GM10266 (cell line): Measurements from ENCODE around the gene ZNF687.

Experiments
- DNase-seq: peaks from one replicate; pipeline ENCODE4 v3.0.0; 2012; ENCODE audit errors: extremely low spot score
- CTCF ChIP-seq: IDR thresholded peaks from 2 replicates; pipeline ENCODE4 v1.5.1; 2012; ENCODE audit warnings: mild to moderate bottlenecking, low read depth; ENCODE audit not compliant: control insufficient read depth, insufficient read depth; ENCODE audit errors: missing control alignments

ZNF687 gene

DNA sequence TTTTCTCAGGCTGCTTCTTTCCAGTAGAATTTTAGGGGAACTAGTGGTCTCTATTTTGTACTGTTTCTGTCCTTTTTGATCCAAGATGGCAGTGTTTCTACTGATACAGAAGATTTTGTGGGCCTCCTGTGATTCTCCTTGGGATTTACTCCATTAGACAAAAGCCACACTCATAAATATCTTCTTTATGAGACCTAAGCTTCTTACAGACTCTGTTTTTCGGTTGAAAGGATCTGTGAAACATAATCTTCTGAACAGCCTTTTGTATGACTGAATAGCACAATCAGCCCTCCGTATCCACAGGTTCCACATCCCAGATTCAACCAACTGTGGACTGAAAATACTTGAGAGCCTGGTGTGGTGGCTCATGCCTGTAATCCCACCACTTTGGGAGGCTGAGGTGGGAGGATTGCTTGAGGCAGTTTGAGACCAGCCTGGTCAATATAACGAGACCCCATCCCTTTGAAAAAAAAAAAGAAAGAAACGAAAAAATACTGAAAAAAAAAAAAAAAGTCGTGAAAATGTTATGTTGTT lies 38.3 kb upstream of the ZNF687 start:
- TF ChIP-seq CTCF, result no peak
- DNase-seq, result no peak

DNA sequence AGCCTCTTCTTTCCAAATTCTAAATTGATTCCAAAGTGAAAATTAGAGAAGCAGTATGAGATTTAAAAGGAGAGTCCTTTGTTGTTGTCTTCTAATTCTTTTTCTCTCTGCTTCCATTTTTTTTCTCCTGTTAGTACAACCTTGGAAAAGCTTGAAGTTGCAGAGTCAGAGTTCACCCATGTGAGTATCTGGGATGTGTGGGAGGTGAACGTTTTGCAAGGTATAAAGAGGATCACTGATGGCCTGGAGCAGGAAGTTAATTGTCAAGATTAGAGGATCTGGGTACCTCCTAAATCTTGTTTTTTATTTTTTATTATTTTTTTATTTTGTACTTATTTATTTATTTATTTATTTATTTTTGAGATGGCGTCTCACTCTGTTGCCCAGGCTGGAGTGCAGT lies 35.3 kb upstream of the ZNF687 start:
- no peak for TF ChIP-seq CTCF
- DNase-seq, result no peak

GRCh38 chr1:151251656-151252470 lies 30.2 kb upstream of the ZNF687 start:
- peak; percentile 75 for DNase-seq
- TF ChIP-seq CTCF, result peak; percentile 78

- peak; percentile 96 for DNase-seq
- no peak for TF ChIP-seq CTCF
Observed at GRCh38 chr1:151254217-151255213, 27.6 kb upstream of the ZNF687 start, which contains the start of gene PSMD4. PSMD4 (plus strand) TSS chr1:151254734; CDS start chr1:151254783, 49 bp downstream.

GRCh38 chr1:151255381-151255780 lies 26.7 kb upstream of the ZNF687 start:
- DNase-seq, result no peak
- TF ChIP-seq CTCF, result no peak

- no peak for TF ChIP-seq CTCF
- DNase-seq, result no peak
Observed at GRCh38 chr1:151259351-151259750, 22.7 kb upstream of the ZNF687 start.
